GM19395 (cell line): Measurements from ENCODE around the gene VWC2L.

Source experiments
- ATAC-seq: cut with Tn5 transposase; IDR thresholded peaks from one replicate; pipeline ENCODE4 v1.9.1; 2021; ENCODE audit warnings: mild to moderate bottlenecking, moderate library complexity; ENCODE audit not compliant: unreplicated experiment

Gene VWC2L

DNA sequence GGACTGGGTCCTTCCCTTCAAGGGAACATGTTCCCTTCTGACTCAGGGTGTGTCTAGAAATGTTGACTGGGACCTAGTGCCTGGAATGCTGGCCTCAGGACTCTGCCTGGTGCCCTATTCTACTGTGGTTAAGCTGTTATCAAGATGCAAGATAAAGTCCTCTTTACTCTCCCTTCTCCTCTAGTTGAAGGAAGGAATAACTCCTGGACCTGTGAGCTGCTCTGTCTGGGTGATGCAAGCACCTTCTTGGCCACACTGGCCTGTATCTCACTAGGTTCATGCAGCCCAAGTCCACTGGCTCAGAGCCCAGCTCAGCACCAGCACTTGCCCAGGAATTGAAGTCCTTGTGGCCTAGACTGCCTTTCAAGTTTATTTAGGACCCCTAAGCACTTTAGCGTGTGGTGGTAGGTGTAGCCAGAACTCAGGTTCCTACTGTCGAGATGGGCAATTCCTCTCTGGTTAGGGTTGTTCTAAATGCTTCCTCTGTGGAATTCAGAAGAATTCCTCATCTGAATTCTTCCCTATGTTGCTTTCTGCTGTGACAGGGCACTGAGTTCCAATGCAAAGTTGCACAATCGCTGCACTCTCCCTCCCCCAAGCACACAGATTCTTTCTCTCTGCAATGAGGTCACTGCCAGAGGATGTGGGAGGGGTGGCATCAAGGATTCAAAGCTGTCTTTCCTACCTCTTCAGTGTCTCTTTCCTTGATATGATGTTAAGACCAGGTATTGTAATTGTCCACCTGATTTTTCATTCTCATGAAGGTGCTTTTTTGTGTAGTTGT, 54.7 kb downstream of the VWC2L start:
- no peak for ATAC-seq

GRCh38 chr2:214469728-214470127, 58.9 kb downstream of the VWC2L start:
- no peak for ATAC-seq

DNA sequence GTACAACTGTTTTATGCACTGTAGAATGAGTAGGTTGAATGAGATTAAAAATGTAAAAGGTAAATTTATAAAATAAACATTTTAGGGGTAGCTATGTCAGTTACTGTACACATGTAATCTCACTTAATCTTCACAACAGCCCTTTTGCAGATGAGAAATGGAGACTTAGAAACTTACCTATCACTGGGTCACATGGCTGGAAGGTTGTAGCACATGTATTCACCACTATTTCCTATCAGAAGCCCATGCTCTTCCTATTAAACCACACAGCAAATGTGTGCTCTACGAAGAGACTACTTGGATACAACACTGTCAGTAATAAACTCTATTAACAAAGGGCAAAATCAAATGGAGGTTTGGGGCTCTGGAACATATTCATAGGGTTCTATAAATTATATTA, 60.5 kb downstream of the VWC2L start:
- ATAC-seq, result no peak

GRCh38 chr2:214471990-214472389, 61.1 kb downstream of the VWC2L start:
- ATAC-seq, result no peak

- no peak for ATAC-seq
Observed at GRCh38 chr2:214477305-214477704, 66.5 kb downstream of the VWC2L start.

DNA sequence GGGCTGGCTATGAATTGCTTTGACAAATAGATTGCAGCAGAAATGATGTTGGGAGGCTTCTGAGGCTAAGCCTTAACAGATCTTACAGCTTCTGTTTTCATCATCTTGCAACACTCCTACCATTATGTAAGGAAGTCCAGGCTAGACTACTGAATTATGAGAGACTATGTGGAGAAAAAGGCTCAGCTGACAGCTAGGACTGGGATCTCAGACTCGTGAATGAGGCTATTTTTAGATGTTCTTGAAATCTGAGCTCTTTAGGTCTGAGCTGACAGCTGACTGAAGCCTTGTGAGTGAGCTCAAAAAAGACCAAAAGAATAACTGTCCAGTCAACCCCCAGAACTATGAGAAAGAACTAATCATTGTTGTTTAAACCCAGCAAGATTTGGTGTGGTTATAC, 70.3 kb downstream of the VWC2L start:
- no peak for ATAC-seq

GRCh38 chr2:214482728-214483127, 71.9 kb downstream of the VWC2L start:
- no peak for ATAC-seq

GRCh38 chr2:214484239-214484638, 73.4 kb downstream of the VWC2L start:
- ATAC-seq, result no peak

DNA sequence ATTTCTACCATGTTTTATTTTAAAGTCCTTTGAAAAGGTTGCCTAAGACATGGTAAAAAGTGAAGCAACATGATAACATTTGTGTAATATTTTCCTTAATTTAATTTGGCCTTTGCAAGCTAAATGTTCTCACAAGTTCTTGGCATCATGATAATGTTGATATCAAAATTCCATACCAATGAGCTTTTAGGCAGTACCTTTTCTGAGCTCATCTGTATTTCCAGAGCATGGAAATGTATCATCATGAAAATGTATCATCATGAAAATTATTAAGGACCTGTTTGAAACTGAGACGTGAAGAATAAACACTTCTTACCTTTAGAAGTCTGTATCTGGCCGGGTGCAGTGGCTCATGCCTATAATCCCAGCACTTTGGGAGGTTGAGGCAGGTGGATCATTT, 73.8 kb downstream of the VWC2L start:
- no peak for ATAC-seq

GRCh38 chr2:214489181-214489580, 78.3 kb downstream of the VWC2L start:
- ATAC-seq, result no peak

DNA sequence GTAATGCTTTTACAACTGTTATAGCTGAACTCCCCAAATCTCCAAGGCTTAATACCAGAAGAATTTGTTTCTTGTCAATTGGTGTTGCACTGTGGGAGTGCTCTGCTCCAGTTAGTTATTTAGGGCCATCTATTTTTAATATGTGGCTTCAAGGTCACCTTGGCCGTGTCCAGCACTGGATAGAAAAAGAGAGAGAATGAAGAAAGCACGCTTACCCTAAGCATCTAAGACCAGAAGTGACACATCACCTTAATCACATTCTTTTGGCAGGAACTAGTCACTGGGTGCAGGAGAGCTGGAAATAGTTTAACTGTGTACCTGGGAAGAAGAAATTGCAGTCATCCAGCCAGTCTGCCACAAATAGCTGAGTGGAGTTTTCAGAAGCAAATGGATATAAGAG, 78.8 kb downstream of the VWC2L start:
- no peak for ATAC-seq

DNA sequence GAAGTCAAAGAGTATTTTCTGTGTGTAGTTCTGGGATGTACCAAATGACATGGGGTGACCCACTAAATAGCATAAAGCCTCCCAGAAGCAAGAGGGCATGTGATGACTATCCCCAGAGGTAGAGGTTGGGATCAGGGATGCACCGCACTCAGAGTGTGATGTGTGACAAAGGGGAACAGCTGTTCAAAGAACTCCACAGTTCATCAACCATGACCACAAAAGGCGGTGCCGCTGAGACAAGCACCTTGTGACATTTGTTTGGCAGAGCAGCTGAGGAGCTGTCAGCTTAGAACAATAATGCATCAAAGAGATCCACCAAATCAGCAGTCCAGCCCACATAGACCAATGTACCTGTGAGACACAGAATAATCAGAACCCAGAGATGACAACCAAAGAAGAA, 81.3 kb downstream of the VWC2L start:
- ATAC-seq, result peak; percentile 50

GRCh38 chr2:214492608-214493007, 81.8 kb downstream of the VWC2L start:
- ATAC-seq, result no peak

GRCh38 chr2:214497489-214497888, 86.6 kb downstream of the VWC2L start:
- no peak for ATAC-seq

GRCh38 chr2:214503568-214503967, 92.7 kb downstream of the VWC2L start:
- peak; percentile 58 for ATAC-seq

DNA sequence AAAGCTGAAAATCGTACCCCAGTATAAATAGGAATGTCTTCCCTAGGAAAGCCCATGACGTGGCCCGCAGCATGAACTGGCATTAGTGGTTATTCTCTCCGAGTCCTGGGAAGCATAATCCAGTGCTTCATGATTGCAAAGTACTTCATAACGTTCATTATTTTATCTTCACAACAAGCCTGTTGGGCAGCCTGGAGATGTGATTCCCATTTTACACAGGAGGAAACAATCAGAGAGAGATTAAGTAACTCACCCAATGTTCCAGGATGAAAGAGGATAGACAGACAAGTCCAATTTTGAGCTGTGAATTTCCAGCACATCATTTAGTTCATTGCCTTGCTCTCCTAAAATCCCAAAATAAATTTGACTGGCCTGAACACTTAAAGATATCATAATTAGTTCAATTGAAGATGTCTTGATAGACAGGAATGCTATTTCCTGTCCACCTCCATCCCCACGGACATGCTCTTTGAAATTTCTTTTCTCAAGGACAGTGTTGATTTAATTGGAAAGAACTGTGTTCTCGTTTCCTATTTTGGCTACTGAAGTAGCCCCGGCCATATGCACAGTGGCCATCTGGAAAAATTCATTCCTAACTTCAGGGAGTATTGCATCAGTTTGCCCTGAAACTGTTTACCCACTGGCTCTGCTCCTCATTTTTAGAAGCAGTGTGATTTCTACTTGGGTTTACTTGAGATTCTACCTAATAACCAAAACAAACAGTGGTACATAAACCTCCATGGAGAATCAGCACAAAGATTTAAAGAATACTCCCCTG, 93.9 kb downstream of the VWC2L start:
- ATAC-seq, result no peak

DNA sequence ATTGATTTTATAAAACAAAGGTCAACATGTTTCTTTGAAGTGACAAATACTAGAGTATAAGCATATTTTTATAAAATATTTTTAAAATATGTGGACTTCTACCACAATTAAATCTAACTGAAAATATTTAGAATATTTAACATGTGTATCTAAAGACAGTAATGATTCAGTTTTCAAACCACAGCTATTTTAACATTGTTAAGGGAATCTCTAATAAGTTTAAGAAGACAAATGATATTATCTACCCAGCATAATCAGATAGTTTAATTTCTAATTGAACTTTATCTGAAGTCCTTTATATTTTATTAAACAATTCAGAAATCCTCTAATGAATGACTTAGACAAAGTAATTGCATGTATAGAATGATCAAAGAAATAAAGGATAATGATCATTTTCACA, 96.2 kb downstream of the VWC2L start:
- ATAC-seq, result no peak

DNA sequence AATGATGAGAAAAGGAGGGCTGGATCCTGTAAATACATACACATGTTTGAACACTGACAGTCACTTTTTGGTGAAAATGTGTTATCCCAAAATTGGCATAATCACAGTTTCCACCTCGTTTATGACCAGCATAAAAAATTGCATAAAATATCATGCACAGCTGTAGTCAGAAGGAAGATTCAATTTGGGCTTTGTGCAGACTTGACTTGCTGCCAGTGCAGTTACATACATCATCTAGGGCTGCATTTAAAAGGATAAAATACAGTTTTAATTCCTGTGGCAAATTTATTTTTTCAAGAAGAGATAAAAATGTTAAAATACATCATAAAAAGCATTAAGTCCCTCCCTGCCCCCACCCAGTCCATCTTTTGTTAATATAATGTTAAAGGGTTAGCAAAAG, 103.8 kb downstream of the VWC2L start:
- no peak for ATAC-seq

- ATAC-seq, result no peak
Observed at GRCh38 chr2:214515111-214515510, 104.3 kb downstream of the VWC2L start.

GRCh38 chr2:214519258-214519818, 108.5 kb downstream of the VWC2L start:
- no peak for ATAC-seq

DNA sequence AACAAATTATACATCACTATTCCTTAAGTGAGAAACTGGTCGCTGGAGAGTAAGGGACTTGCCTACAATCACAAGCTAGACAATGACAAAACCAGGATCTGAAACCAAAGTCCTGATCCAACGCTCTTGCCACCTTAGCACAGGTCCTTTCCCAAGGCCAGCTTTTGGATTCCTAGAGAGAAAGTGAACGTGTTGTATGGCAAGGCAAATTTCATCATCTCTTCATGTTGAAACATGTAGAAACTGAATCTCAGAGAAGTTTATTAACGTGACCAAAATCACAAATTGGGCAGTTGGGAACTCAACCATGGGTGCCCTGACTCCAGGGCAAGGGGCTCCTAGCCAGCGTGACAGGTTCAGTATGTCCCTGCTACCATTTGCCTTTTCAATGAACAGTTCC, 118.2 kb downstream of the VWC2L start:
- ATAC-seq, result no peak

DNA sequence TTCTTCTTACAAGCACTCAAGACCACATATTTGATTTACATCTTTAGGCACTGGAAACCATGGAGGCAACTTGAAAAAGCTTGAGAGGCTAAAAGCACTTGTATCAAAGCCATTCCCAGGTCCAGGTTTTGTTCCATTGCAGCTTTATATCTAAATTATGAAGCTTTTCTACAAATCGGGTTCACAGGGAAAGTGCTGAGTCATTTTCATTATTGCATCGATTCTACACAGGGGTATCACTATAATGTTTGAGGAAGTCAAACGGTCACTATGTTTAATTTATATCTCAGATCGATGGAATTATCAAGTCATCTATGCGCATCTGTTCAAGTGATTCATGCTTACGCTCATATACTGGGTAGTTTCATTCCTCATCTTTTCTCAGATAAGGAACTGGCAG, 118.7 kb downstream of the VWC2L start:
- ATAC-seq, result no peak
